NB4 (cell line): ENCODE data around the gene SPNS2.

Source experiments
- CTCF ChIP-seq: IDR thresholded peaks from one replicate; pipeline ENCODE4 v1.5.1; 2012; ENCODE audit warnings: low read depth, low read length
- MAX ChIP-seq: IDR thresholded peaks from 2 replicates; pipeline ENCODE4 v1.6.1; 2011; ENCODE audit warnings: low read depth, low read length
- MYC ChIP-seq: IDR thresholded peaks from 2 replicates; pipeline ENCODE4 v1.6.1; 2011; ENCODE audit warnings: low read depth, low read length
- POLR2A ChIP-seq: IDR thresholded peaks from 2 replicates; pipeline ENCODE4 v1.6.1; 2011; ENCODE audit warnings: mild to moderate bottlenecking; ENCODE audit not compliant: insufficient read length; ENCODE audit errors: extremely low read depth

- no peak for TF ChIP-seq POLR2A
- no peak for TF ChIP-seq CTCF
- no peak for TF ChIP-seq MAX
- TF ChIP-seq MYC, result no peak
Measured at GRCh38 chr17:4487296-4487695, 11.4 kb upstream of the SPNS2 start.
